OCI-LY1 (cell line): ENCODE results near the gene IGSF9B.

Source experiments
- H2AFZ ChIP-seq: fragments of 200-600 bp; sonication (generic), shearing (Covaris generic); 2 replicates; pipeline ENCODE4 v1.6.0; 2014; ENCODE audit warnings: antibody characterized with exemption, mild to moderate bottlenecking, low read length
- H3F3A ChIP-seq: fragments of 200-600 bp; sonication (generic), shearing (Covaris generic); 2 replicates; pipeline ENCODE4 v1.6.0; 2014; ENCODE audit warnings: mild to moderate bottlenecking, antibody characterized with exemption, low read length, moderate library complexity; ENCODE audit not compliant: insufficient read depth
- H3K27ac ChIP-seq: fragments of 200-600 bp; sonication (generic); 2 replicates; pipeline ENCODE4 v1.5.1; 2014; ENCODE audit warnings: low read length, mixed run types, mild to moderate bottlenecking, low read depth; ENCODE audit not compliant: poor library complexity, severe bottlenecking
- H3K27me3 ChIP-seq: fragments of 200-600 bp; sonication (generic); 2 replicates; pipeline ENCODE4 v1.6.0; 2014; ENCODE audit warnings: antibody characterized with exemption, mild to moderate bottlenecking, low read length, moderate library complexity; ENCODE audit not compliant: insufficient read depth
- H3K36me3 ChIP-seq: fragments of 200-600 bp; sonication (generic); 2 replicates; pipeline ENCODE4 v1.6.1; 2014; ENCODE audit warnings: mild to moderate bottlenecking, antibody characterized with exemption, low read length, moderate library complexity, mixed read lengths; ENCODE audit not compliant: insufficient read depth
- H3K4me1 ChIP-seq: fragments of 200-600 bp; sonication (generic); 2 replicates; pipeline ENCODE4 v1.5.1; 2014; ENCODE audit warnings: mild to moderate bottlenecking, low read length, moderate library complexity; ENCODE audit not compliant: insufficient read depth, severe bottlenecking
- H3K4me2 ChIP-seq: fragments of 200-600 bp; sonication (generic), shearing (Covaris generic); 2 replicates; pipeline ENCODE4 v1.6.1; 2014; ENCODE audit warnings: low read length
- H3K4me3 ChIP-seq: fragments of 200-600 bp; sonication (generic); 2 replicates; pipeline ENCODE4 v1.5.1; 2014; ENCODE audit warnings: low read length, low read depth, mild to moderate bottlenecking, mixed read lengths; ENCODE audit not compliant: poor library complexity, severe bottlenecking
- H3K79me2 ChIP-seq: fragments of 200-600 bp; shearing (Covaris generic); 2 replicates; pipeline ENCODE4 v1.6.1; 2016; ENCODE audit warnings: mixed run types, low read length, mixed read lengths; ENCODE audit not compliant: insufficient read depth
- H3K9ac ChIP-seq: fragments of 200-600 bp; sonication (generic), shearing (Covaris generic); 2 replicates; pipeline ENCODE4 v1.6.1; 2014; ENCODE audit warnings: mild to moderate bottlenecking, low read length, mixed read lengths
- H3K9me2 ChIP-seq: fragments of 200-600 bp; sonication (generic), shearing (Covaris generic); 2 replicates; pipeline ENCODE4 v1.6.1; 2014; ENCODE audit warnings: low read depth, mild to moderate bottlenecking, low read length, mixed read lengths
- H3K9me3 ChIP-seq: fragments of 200-600 bp; shearing (Covaris generic); 2 replicates; pipeline ENCODE4 v1.6.1; 2014; ENCODE audit warnings: low read length, mixed read lengths
- H4K20me1 ChIP-seq: fragments of 200-600 bp; sonication (generic), shearing (Covaris generic); 2 replicates; pipeline ENCODE4 v1.6.0; 2016; ENCODE audit warnings: mild to moderate bottlenecking, low read length; ENCODE audit not compliant: insufficient read depth
- EZH2 ChIP-seq: fragments of 200-600 bp; sonication (generic), shearing (Covaris generic); IDR thresholded peaks from 2 replicates; pipeline ENCODE4 v1.8.0; 2017; ENCODE audit warnings: borderline replicate concordance, mixed run types, mild to moderate bottlenecking, antibody characterized with exemption, low read length, moderate library complexity, mixed read lengths
- TF ChIP-seq, protein P1 (sequence below): fragments of 200-600 bp; sonication (generic), shearing (Covaris generic); IDR thresholded peaks from 2 replicates; pipeline ENCODE4 v1.5.1; 2017; ENCODE audit warnings: mild to moderate bottlenecking, antibody characterized with exemption, low read length, moderate library complexity, mixed read lengths

IGSF9B gene, protein sequence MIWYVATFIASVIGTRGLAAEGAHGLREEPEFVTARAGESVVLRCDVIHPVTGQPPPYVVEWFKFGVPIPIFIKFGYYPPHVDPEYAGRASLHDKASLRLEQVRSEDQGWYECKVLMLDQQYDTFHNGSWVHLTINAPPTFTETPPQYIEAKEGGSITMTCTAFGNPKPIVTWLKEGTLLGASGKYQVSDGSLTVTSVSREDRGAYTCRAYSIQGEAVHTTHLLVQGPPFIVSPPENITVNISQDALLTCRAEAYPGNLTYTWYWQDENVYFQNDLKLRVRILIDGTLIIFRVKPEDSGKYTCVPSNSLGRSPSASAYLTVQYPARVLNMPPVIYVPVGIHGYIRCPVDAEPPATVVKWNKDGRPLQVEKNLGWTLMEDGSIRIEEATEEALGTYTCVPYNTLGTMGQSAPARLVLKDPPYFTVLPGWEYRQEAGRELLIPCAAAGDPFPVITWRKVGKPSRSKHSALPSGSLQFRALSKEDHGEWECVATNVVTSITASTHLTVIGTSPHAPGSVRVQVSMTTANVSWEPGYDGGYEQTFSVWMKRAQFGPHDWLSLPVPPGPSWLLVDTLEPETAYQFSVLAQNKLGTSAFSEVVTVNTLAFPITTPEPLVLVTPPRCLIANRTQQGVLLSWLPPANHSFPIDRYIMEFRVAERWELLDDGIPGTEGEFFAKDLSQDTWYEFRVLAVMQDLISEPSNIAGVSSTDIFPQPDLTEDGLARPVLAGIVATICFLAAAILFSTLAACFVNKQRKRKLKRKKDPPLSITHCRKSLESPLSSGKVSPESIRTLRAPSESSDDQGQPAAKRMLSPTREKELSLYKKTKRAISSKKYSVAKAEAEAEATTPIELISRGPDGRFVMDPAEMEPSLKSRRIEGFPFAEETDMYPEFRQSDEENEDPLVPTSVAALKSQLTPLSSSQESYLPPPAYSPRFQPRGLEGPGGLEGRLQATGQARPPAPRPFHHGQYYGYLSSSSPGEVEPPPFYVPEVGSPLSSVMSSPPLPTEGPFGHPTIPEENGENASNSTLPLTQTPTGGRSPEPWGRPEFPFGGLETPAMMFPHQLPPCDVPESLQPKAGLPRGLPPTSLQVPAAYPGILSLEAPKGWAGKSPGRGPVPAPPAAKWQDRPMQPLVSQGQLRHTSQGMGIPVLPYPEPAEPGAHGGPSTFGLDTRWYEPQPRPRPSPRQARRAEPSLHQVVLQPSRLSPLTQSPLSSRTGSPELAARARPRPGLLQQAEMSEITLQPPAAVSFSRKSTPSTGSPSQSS (N-terminal part only)

DNA sequence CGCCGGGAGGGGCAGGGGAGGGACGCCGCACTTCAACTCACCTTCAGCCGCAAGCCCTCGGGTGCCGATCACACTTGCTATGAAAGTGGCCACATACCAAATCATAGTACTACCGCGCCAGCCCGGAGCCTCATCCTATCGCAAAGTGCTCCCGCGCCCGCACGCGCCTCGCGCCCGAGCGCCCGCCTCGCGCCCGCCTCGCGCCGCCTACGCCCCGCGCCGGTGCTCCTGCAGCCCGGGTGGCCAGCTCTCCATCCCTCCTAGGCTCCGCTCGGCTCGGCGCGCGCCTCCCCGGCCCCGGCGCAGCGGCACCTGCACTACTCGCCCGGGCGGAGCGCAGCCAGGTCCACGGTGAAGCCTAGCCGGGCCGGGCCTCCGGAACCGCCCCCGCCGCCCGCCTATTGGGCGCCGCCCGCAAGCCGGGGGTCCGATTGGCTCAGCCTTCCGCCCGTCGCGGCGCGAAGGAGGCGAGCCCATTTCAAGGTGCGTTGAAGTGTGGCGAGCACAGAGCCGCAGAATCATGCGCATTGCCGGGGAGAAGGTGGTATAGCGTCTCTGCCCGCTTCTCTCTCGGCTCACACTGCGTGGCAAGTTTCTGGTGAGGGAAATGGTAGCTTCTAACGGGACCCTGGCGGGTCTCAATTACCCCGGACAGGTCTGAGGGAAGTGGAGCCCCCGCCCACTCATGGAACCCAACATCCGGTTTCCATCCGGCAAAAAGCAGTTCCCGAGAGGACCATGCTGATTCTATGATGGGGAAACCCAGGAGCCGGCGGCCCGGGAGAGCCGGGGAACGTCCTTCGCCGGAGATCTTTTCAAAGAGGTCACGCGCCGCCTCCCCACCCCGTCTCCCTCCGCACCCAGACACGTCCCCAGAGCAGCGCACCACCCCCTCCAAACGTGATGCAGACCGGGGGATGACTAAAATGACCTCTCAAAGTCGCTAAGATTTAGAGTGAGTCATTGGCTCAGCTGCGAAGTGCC lies at the start of gene IGSF9B:
IGSF9B (minus strand) TSS at position 319 of the 984 bp plus-strand sequence; CDS start at position 105, 214 bp downstream.
- no peak within 1 kb of the TSS for H3K4me3 ChIP-seq
- H3K27me3 ChIP-seq: no peaks in the 10 kb centered on the region
- H3K9me2 ChIP-seq: no peaks in the 10 kb centered on the region
- no peaks in the 10 kb centered on the region for H3K79me2 ChIP-seq
- H4K20me1 ChIP-seq: no peaks in the 10 kb centered on the region
- H3F3A ChIP-seq: no peaks in the 10 kb centered on the region
- H3K36me3 ChIP-seq: no peaks in the 10 kb centered on the region
- H3K9me3 ChIP-seq: no peaks in the 10 kb centered on the region
- no peak within 1 kb of the TSS for H3K9ac ChIP-seq
- H3K4me1 ChIP-seq: no peaks in the 10 kb centered on the region
- no peak within 1 kb of the TSS for H2AFZ ChIP-seq
- H3K27ac ChIP-seq: no peak within 1 kb of the TSS
- TF ChIP-seq, protein P1, sequence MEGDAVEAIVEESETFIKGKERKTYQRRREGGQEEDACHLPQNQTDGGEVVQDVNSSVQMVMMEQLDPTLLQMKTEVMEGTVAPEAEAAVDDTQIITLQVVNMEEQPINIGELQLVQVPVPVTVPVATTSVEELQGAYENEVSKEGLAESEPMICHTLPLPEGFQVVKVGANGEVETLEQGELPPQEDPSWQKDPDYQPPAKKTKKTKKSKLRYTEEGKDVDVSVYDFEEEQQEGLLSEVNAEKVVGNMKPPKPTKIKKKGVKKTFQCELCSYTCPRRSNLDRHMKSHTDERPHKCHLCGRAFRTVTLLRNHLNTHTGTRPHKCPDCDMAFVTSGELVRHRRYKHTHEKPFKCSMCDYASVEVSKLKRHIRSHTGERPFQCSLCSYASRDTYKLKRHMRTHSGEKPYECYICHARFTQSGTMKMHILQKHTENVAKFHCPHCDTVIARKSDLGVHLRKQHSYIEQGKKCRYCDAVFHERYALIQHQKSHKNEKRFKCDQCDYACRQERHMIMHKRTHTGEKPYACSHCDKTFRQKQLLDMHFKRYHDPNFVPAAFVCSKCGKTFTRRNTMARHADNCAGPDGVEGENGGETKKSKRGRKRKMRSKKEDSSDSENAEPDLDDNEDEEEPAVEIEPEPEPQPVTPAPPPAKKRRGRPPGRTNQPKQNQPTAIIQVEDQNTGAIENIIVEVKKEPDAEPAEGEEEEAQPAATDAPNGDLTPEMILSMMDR: no peak
- TF ChIP-seq EZH2: no peak
- no peak within 1 kb of the TSS for H3K4me2 ChIP-seq

DNA sequence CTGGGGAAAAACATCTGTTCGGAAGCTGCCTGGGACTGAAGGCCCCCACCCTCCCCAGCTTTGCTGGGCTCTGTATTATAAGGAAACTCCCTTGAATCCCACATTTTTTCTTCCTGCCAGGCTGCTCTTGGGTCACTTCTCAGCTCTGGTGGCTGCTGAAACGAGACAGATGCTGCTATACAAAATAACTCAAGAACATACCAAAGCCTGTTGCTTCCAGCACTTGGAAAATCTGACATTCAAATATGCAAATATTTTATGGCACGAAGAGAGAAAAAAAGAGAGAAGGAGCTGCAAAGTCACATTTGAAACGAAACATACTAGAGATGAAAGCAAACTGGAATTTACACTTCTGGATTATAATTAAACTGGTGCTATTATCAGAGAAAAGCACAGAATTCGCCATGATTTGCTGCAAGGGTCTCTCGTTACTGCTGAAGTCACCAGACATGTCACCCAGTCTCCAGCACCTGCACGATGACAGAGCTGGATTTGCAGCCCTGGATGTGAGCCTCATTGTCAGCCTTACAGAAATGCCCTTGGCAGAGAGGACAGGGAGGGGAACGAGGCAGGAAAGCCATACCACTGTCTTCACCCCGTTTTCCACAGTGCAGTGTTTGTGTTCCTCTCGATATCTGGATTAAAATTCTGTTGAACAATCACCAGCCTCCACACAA lies 47.9 kb upstream of the IGSF9B start:
- H3F3A ChIP-seq: no peaks in the 10 kb centered on the region
- no peak overlapping the region for H3K27ac ChIP-seq
- no peaks in the 10 kb centered on the region for H3K27me3 ChIP-seq
- no peaks in the 10 kb centered on the region for H3K9me2 ChIP-seq
- H3K4me3 ChIP-seq: no peak overlapping the region
- no peaks in the 10 kb centered on the region for H4K20me1 ChIP-seq
- no peaks in the 10 kb centered on the region for H3K79me2 ChIP-seq
- H2AFZ ChIP-seq: no peak overlapping the region
- no peak overlapping the region for H3K9ac ChIP-seq
- no peaks in the 10 kb centered on the region for H3K9me3 ChIP-seq
- no peaks in the 10 kb centered on the region for H3K36me3 ChIP-seq
- TF ChIP-seq EZH2: no peak
- TF ChIP-seq, protein P1: no peak
- H3K4me2 ChIP-seq: no peak overlapping the region
- H3K4me1 ChIP-seq: peaks cover 9% of the 10 kb centered on the region
